Measurements from ENCODE around the gene TARS3.

The TARS3 gene

DNA sequence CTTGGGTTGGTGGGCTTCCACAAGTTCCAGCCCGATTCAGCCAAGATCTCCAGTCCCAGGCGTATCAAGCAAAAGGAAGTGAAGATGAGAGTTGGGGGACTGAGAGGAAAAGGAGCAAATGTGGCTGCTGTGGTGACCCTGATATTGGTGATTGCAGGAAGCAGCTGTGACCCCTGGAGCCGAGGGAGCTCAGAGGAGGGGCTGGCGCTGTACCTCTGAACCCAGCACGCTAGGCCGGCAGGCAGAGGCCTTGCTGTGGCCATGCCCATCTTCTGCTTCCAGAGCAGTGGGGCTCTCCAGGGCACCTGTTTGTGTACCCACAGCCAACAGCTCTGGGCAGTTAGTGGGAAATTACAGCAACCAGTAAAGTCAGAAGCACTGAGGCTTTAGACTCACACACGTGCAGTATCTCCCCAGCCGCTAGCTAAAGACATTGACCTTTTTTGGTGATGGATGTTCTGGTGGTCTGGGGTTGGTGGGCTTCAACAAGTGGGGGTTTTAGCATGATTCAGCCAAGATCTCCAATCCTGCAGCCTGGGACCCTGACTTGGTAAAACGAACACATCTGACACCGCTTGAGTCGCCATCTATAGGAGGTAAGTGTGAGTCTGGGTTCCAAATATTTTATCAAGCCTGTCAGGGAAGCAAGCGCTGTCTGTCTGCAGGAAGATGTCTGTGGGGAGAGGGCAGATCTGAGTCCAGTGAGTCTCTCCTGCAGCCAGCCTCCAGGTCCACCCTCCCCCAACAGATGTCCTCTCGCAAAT, 105.2 kb downstream of the TARS3 start:
- no peak for DNase-seq

DNA sequence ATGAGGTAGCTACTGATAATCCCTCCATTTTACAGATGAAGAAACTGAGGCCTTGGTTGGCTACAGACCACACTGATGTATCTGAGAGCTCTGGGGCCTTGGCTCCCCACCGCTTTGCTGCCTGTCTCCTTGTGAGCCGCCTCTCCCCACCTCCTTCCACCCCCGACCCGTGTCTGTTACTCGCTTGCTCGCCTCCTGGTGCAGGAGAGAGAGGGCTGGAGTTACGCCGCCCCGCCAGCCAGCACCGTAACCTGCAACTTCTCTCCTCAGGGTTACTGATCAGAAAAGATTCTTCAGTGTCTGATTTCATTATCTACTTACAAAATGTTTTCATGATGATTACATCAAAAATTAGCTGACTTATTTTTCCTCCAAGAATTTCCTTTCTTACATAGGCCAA, 106.2 kb downstream of the TARS3 start:
- no peak for DNase-seq

DNA sequence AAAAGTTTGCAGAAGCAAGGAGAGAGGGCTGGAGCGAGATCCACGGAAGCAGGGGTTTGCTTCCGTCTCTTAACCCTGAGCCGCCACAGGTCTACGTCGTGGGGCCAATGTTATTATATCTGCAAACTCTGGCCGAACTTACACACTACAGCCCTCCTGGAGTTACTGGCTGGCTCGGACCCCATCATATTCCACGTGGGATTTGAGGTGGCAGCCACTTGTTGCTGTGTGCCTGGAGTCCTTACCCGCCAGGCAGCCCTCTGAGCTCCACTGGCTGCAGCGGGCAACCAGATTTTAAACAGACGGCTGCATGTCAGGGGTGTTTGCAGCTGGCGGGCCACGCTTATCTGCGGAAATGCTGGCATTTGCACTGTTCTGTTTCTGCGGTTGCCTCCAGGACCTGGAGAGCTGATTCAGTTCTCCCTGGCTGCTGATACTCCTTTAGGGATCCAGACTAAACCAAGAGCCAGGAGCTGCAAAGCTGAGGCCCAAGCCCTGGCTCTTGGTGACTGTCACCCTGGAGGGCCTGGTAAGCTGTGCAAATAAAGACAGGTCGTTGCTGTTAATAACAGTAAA, 106.8 kb downstream of the TARS3 start:
- DNase-seq = no peak

GRCh38 chr15:101615986-101616848, 108.1 kb downstream of the TARS3 start:
- DNase-seq = peak; percentile 16

GRCh38 chr15:101615414-101615985, 108.8 kb downstream of the TARS3 start:
- DNase-seq = no peak

GRCh38 chr15:101614761-101615160, 109.5 kb downstream of the TARS3 start:
- no peak for DNase-seq

GRCh38 chr15:101614001-101614585, 110.2 kb downstream of the TARS3 start:
- no peak for DNase-seq

- no peak for DNase-seq
Measured at GRCh38 chr15:101613130-101614000, 110.9 kb downstream of the TARS3 start.

DNA sequence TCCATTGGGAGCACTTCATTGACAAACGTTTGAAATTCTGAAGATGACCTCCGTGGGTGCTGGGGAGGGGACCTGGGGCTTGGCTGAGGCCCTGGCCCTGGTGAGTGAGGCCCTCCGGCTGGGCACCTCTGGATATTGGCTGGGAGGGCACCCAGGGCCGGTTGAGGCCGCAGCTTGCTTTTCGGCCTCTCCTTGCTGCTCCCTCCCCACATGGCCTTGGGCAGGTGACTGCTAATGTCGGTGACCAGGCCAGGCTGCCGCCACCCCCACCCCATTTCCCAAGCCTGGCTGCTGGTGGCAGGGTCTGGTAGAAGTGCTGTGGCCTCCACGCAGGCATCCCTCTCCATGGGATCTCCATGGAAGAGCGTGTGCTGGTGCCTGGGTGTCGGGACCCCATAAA, 111.6 kb downstream of the TARS3 start:
- no peak for DNase-seq

GRCh38 chr15:101611580-101612299, 112.5 kb downstream of the TARS3 start:
- DNase-seq = no peak

DNA sequence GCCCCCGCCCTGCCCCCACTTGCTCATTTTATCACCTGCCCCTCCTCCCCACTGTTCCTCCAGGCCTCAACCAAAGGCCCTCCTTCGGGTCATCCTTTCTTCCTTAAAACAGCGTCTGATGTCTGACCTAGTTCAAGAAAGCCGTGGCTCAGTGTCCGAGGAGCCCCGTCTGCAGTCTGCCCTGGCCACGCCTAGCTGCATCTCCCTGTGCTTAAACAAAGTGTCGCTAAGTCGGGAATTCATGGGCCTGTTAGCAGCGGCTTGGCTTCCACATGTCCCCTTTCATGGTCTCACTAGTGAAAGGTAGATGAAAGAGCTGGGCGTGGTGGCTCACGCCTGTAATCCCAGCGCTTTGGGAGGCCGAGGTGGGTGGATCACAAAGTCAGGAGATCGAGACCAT, 113.3 kb downstream of the TARS3 start:
- DNase-seq = no peak

DNA sequence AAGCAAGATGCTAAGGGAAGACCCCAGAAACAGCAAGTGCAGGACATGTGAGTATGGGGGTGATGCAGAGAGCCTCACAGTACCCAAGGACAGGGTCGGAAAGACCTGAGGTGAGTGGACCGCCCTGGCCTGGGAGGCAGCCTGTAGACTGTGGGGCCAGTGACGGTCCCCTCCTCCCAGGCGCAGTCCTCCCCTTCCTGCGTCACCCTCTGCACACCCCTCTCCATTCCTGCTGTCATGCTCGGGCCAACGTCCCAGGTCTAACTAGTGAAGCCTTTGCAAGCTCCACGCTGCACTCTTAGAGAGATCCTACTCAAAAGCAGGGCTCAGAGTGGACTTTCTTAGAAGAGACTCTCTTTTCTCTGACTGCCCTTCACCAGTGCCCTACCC, 113.7 kb downstream of the TARS3 start:
- DNase-seq = no peak

DNA sequence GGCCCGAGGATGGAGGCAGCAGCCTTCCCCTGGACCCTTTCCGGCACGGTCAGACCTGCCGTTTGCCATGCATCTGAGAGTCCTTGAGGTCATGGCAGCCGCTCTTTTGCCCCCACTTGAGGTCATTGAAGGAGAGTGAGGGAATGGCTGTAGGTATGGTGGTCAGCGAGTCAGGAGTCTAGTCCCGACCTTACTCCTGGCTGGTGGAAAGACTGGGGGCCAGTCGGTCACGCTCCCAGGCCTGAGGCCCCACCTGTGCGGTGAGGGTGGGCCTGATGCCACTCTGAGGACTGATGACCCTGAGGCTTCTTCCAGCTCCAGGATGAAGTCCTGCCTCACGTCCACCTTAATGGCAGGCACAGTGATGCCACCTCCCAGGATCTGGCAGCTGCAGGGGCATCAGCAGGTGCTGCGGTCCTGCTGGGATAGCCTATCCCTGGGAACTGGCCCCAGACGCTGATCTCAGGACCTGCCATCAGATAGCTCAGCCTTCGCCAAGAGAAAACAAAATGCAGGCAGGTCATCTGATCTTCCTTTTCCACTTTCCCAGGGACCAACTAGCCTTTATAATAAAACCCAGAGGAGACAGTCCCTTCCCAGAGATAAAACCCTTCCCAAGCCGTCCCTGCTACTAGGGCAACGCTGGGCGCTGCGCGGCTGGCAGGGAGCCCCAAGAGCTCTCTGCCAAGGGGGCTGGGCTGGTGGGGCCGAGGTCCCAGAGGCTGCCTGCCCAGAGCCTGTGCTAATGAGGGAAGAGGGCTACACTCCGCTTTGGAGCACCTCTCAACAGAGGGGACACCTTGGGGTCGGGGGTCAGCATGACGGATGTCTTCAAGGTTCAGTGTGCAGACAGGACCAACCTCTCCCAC, 114.3 kb downstream of the TARS3 start:
- no peak for DNase-seq

- no peak for DNase-seq
Measured at GRCh38 chr15:101608201-101608600, 116.1 kb downstream of the TARS3 start.

- DNase-seq = no peak
Measured at GRCh38 chr15:101607108-101607507, 117.2 kb downstream of the TARS3 start.

DNA sequence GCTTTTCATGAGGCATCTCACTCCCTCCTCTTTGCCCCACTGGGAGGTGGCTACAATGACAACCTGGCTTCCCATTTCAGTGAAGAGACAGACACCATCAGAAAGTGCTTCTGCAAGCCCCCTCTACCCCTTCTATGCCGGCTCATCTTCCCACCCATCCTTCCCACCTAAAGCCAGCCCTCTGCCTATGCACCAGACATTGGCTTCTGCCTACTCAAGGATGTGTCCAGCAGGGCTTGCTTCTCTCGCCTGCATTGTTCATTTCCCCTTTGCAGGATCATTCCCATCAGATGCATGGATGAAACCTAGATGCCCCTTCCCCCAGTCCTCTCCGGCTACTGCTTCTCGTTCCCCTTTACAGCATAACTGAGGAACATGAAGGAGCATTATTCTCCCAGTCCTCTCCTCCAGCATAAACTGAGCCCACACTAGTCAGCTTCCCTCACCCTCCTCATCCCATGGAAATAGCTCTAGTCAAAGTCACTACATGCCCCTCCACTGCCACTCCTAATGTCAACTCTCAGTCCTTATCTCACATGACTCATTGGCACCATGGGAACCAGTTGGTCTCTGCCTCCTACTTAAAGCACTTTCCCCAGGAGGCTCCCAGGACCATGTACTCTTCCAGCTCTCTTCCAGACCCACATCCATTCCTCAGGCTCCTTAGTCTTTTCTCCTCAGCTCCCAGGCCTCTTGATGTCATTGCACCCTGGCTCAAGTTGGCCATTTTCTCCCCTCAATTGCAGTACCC, 120.0 kb downstream of the TARS3 start:
- no peak for DNase-seq
